HG03280 (cell line): ENCODE measurements around the gene CMTR1.

ENCODE experiments used
- ATAC-seq: cut with Tn5 transposase; IDR thresholded peaks from one replicate; pipeline ENCODE4 v1.9.1; 2021; ENCODE audit warnings: mild to moderate bottlenecking, moderate library complexity; ENCODE audit not compliant: unreplicated experiment

Gene CMTR1

DNA sequence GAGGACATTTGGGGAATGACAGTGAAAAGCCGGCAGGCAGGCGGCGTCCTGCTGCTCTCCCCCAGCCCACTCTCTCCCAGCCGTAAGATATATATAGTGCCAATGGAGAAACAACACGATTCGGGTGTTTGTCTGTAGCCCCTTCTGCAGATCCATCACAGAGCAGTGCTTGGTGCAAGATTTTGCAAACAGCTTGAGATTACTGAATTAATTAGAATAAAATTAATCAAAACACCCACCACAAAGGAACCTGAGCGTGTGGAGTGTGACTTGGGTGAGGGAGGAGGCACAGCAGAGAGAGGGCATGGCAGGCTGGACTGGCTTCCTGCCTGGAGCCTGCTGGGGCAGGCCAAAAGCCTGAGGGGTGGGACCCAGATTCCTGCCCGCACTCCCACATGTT, 95.5 kb downstream of the CMTR1 start:
- no peak for ATAC-seq

DNA sequence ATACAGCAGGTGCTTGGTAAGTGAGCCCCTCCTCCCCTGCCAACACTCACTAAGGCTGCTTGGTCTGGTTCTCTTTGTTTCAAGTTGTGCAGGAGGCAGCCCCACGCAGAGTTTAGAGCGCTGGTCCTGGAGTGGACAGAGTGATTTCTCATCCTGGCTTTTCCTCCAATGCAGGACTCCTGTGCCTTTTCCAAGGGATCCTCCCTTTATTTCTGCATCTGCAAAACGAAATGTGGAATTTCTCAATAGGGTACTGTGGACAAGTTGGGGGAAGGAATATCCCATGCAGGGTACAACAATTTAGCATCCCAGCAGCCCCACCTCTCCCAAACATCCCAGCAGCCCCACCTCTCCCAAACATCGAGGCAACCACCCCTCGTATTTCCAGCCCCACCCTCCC, 97.3 kb downstream of the CMTR1 start:
- no peak for ATAC-seq

DNA sequence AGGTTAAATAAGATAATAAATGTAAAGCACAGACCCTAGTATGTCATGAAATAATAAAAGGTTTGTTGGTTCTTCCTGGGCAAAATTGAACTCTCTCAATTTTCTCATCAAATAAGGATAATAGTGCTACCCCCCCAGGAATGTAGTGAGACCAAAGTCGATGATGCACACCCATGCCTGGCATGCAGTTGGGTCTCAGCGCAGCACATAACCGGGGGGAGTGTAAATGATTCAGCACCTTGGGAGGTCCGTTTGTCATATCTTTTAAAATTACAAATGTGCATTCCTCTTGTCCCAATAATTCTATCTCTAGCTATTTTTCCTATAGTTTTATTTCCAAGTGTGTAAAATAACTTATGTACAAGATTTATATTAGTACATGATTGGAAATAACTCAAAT, 98.0 kb downstream of the CMTR1 start:
- no peak for ATAC-seq
